Heart left ventricle (tissue), 13 donors: ENCODE results near the gene RNF213.

ENCODE experiments used
- POLR2A ChIP-seq, 2 donors: fragments of 450-650 bp; IDR thresholded peaks; one replicate each; pipeline ENCODE4 v1.6.1; 2017; ENCODE audit warnings: antibody characterized with exemption in 2 of 2, mild to moderate bottlenecking in 2 of 2, moderate library complexity in 2 of 2
- TF ChIP-seq, protein P1 (sequence below), 12 donors: fragments of 200-600 bp; sonication (generic) in 4 of 12; IDR thresholded peaks; one replicate each; pipeline versions ENCODE4 v1.5.0 to v1.8.0; 2018 to 2022; ENCODE audit warnings: antibody characterized with exemption in 12 of 12, mild to moderate bottlenecking in 5 of 12
- donor health status: ischemic (EF 13 %, LVEDD 7.1; RV severe dilation, severe dysfunction).
- donor health status: DM: no; HTN: yes; CAD: no.
- donor health status: DM: no; HTN: no; CAD: no.
- donor health status: ischemic (EF 25% LVEDD 6.9; RV normal size, moderate dysfunction).
- donor health status: ischemic (EF 25% LVEDD 5.7; RV mildly dilated, moderate dysfunction).
- donor health status: ischemic (EF 35%, LVEDD 5.7; RV mildly dilated, moderate dysfunction).
- donor health status: nonischemic (EF 11% LVEDD 7.7; RV severe dilation, severe dysfunction).
- donor health status: DM: yes; HTN: yes; CAD: no.
- donor health status: PGD.
- donor health status: ischemic (EF 29% LVEDD 5.4; RV normal size, mild dysfunction).
- donor health status: nonischemic (EF 23%, LVEDD 6.1; RV moderate dilation, normal function).

DNA sequence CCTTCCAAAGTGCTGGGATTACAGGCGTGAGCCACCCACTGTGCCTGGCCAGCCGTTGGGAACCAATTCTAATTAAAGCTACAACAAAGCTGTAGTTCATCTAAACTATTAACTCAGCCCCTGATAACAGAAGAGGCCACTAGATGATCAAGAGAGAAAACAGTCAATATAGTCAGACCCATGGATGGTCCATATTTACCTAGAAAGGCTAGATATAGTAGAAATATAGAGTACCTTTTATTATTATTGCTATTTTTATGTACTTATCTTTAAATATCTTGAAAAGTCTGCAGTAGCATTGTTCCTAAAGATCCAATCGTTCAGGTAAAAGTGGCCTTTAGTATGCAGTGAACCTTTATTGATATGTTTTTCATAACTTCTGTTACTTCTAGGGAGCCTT lies 43.2 kb downstream of the RNF213 start:
- TF ChIP-seq, protein P1, sequence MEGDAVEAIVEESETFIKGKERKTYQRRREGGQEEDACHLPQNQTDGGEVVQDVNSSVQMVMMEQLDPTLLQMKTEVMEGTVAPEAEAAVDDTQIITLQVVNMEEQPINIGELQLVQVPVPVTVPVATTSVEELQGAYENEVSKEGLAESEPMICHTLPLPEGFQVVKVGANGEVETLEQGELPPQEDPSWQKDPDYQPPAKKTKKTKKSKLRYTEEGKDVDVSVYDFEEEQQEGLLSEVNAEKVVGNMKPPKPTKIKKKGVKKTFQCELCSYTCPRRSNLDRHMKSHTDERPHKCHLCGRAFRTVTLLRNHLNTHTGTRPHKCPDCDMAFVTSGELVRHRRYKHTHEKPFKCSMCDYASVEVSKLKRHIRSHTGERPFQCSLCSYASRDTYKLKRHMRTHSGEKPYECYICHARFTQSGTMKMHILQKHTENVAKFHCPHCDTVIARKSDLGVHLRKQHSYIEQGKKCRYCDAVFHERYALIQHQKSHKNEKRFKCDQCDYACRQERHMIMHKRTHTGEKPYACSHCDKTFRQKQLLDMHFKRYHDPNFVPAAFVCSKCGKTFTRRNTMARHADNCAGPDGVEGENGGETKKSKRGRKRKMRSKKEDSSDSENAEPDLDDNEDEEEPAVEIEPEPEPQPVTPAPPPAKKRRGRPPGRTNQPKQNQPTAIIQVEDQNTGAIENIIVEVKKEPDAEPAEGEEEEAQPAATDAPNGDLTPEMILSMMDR (IDR thresholded peaks at IDR 0.05), result no peak
- TF ChIP-seq POLR2A (IDR thresholded peaks at IDR 0.05), result no peak
